KOPT-K1 (cell line): ENCODE data around the gene RUFY4.
"Not testable (repeated sequence)": the region's sequence is repeated elsewhere in the genome, so short reads cannot be mapped to it uniquely, and the experiment has no call there.

Experiments used
- H3K27ac ChIP-seq: fragments of 200-600 bp; sonication (generic); 2 replicates; pipeline ENCODE4 v1.5.1; 2016; ENCODE audit warnings: antibody characterized with exemption, mild to moderate bottlenecking, low read depth, low read length; ENCODE audit not compliant: poor library complexity, severe bottlenecking
- H3K36me3 ChIP-seq: fragments of 200-600 bp; sonication (generic); 2 replicates; pipeline ENCODE4 v1.5.1; 2017; ENCODE audit warnings: antibody characterized with exemption, mild to moderate bottlenecking, low read length, moderate library complexity; ENCODE audit not compliant: insufficient read depth
- H3K9me3 ChIP-seq: fragments of 200-600 bp; sonication (generic); 2 replicates; pipeline ENCODE4 v1.5.1; 2017; ENCODE audit warnings: antibody characterized with exemption, low read length, mild to moderate bottlenecking; ENCODE audit not compliant: insufficient read depth, poor library complexity, severe bottlenecking

The RUFY4 gene, protein sequence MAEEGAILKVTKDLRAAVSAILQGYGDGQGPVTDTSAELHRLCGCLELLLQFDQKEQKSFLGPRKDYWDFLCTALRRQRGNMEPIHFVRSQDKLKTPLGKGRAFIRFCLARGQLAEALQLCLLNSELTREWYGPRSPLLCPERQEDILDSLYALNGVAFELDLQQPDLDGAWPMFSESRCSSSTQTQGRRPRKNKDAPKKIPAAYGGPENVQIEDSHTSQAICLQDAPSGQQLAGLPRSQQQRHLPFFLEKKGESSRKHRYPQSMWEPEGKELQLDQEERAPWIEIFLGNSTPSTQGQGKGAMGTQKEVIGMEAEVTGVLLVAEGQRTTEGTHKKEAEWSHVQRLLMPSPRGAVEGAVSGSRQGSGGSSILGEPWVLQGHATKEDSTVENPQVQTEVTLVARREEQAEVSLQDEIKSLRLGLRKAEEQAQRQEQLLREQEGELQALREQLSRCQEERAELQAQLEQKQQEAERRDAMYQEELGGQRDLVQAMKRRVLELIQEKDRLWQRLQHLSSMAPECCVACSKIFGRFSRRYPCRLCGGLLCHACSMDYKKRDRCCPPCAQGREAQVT

DNA sequence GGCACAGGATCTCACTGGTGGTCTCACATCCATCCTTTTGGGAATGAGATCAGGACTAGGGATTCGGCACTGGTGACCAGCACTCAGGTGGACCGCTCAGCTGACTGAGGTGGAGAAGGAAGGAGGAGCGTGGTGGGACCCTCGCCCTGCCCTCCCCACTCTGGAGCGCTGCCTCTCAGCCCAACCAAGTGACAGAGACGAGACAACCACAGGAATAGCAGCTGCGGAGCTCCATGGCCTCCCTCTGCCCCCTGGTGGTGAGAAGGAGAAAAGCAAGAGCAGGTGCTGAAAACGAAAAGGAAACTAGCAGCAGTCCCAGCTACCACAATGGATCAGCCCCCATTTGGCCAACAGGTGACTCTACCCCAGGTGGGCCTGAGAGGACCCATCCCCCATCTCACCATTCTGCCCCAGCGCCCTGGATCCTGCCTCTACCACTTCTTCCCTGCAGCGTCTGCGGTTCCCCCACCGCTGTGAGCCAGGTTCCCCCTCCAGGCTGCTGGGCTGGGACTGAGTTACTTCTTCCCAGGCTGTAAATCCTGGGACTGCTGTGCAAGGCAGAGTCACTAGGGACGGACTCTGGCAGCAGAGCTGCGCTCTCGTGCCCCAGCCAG, at the start of gene RUFY4:
Gene RUFY4 (plus strand): TSS at position 533 of the 614 bp plus-strand sequence. CDS start 1,353 bp downstream, outside the sequence.
- not testable (repeated sequence) for H3K36me3 ChIP-seq

DNA sequence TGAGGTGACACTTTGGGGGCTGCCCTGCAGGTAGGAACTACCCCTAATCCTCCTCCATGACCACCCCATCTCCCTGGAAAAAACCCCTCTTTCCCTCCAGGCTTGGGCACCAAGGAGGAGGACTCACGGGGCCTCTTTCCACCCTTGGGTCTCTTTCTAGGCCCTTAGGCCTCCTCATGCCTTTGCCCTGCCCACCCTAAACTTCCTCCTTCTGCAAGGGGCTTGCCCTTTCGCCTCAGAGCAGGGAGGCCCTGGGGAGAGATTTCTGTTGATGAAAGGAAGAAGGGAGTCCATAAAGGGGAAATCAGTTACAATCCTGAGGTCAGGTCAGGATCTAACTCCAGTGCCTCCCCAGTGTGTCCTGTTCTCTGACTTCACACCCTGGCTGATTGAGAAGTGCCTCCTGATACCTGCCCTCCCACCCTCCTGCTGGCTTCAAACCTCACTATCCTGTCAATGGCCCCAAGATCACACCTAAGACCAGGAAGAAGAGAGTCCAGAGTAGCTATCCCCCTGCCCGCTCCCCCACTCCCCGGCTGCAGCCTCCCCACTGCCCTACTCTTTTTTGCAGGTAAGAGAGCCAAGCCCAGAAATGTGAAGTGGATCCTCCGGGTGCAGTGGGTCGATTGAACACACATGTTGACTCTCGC, 49.5 kb upstream of the RUFY4 start:
- Histone ChIP-seq H3K9me3 (no peaks in the 10 kb centered on the region), H3K36me3 (no peaks in the 10 kb centered on the region), H3K27ac (no peak overlapping the region)

More for the DNA sequence above, at the start of gene RUFY4:
- H3K9me3 ChIP-seq, H3K27ac ChIP-seq: not testable (repeated sequence)

DNA sequence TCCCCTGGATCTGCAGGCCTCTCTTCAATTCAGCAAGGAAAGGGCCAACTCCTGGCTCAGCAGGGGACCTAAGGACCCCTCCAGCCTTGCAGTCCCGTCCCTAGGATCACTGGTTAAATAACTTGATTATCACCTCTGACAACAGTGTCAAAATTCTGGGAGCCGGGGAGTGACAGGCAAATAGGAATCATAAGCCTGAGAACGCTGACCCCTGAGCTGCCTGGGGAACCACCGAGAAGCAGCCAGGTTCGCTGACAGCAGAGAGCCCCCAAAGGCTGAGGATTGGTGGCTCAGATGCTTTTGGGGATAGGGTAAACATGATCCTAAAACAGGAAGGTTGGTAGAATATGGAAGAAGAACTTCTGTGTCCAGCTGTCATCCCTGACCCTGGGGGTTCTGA, 48.8 kb upstream of the RUFY4 start:
- H3K36me3 ChIP-seq, result no peaks in the 10 kb centered on the region
- H3K9me3 ChIP-seq, result no peaks in the 10 kb centered on the region
- H3K27ac ChIP-seq, result no peak overlapping the region

DNA sequence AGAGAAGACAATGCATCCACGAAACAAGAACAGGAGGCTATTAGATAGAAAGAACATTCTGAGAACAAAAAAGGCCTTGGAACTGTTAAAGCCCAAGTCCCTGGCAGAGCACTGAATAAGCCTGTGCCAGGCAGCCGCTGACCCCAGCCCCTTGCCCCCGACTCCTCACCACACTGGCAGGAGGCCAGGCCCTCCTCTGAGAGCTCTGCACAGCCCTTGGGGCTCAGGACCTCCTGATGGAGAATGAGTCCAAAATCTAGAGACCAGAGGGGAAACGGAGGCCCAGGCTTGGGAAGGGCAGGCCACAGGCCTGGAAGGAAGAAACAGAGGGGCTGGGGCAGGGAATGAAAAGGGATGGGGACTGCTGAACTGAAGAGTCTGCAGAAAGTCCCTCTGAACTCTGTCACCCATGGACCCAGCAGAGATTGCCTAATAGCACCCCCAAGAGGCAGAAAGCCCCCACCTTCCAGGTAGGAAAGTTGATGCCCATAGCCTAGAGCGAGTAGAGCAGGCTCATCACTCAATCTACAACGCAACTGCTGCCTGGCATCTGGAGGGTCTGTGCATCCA, 48.0 kb upstream of the RUFY4 start:
- no peak overlapping the region for H3K27ac ChIP-seq
- no peaks in the 10 kb centered on the region for H3K36me3 ChIP-seq
- no peaks in the 10 kb centered on the region for H3K9me3 ChIP-seq

DNA sequence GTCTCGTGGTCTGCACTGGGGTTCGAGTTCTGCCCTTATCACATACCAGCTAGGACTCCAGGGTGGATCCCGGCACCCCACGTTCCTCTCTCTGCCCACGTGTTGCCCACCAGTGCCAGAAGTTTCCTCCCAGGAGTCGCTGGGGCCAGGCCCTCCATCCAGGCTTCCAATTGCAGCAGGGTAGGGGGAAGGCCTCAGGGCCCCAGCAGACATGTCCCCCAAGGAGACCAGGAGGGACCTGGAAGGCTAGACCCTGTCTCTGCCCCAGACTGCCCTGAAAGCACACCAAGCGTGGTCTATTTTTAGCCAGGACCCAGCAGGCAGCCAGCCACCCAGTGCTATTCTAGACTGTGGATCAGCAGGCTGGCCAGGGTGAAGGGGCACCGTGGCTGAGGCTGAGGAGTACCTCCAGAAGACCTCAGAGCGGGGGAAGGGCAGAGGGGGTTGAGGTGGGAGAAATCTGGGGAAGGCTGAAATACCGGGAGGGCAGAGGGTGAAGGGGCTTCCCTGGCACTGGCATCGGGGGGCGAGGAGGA, 47.4 kb upstream of the RUFY4 start:
- no peak overlapping the region for H3K27ac ChIP-seq
- no peaks in the 10 kb centered on the region for H3K36me3 ChIP-seq
- no peaks in the 10 kb centered on the region for H3K9me3 ChIP-seq

DNA sequence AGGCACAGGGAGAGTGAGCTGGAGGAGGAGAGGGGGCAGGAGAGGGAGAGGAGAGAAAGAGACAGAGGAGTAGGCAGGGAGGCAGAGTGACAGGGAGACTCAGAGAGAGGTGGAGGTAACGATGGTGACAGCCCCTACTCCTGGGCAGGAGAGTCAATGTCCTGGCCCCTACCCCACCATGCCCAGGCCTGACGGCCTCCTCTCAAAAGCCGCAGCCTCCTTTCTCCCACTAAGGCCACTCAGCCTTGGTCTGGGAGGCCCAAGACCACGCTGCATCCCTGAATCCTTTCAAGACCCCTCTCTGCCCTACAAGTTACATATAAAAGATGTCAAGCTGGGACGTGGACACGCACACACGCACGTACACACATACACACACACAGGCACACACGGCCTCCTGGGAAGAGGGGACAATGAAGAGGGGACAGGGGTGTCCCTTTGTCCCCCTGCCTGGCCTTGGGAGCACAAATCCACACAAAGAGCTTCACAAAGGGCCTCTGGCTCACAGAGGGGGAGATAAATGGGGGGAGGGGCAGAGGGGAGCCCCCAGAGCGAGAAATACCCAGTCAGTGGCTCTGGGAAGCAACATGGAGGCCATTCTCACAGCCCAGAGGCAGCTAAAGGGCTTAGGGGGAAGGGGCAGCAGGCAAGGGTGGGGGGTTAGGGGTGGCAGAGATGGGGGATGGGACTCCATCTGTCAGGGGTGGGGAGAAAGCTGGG, 46.8 kb upstream of the RUFY4 start:
- no peak overlapping the region for H3K27ac ChIP-seq
- no peaks in the 10 kb centered on the region for H3K9me3 ChIP-seq
- H3K36me3 ChIP-seq, result no peaks in the 10 kb centered on the region

DNA sequence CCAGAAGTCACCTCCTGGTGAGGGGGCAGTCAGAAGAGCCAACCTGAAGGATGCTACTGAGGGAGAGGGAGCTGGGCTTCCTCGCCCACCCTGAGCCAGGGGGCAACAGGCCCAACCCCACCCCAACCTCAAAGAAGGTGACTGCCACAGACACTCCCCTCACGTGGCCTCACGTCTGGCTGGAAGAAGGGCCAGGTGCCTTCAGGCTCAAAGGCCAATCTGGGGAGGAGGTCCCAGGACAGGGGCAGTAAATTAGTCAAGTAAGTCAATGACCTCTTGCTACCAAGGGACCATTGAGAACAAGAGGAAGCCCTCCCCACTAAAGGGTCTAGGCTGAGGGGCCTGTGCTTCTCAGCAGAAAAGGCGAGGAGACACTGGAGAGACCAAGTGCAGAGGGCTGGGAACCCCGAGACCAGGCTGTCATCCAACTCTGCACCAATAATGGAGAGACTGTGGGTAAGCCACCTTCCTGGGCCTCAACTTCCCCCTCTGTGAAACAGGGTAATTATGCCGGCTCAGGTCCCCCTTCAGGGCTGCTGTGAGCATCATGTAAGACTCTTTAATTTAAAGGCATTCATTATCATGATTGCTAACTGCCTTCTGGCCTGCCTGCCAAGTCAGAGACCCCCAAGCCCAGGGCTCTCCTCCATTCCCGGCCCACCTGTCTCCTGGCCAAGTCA, 46.1 kb upstream of the RUFY4 start:
- H3K9me3 ChIP-seq, result no peaks in the 10 kb centered on the region
- no peak overlapping the region for H3K27ac ChIP-seq
- no peaks in the 10 kb centered on the region for H3K36me3 ChIP-seq

DNA sequence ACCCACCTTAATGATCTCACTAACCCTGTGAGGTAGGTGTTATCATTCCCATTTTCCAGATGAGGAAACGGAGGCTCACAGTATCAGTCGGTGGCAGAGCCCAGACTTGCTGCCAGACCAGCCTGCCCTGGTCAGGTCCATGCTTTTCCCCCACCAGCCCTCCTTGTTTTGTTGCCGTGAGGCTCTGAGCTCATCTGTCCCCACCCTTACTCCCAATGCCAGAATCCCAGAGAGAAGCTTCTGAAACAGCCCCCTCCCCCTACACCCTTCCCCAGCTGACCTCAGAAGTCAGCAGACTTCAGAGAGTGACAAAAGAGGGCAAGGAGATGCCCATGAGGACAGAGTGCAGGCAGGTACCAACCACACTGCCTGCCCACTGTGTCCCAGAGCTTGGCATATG, 45.4 kb upstream of the RUFY4 start:
- no peaks in the 10 kb centered on the region for H3K9me3 ChIP-seq
- H3K27ac ChIP-seq, result no peak overlapping the region

DNA sequence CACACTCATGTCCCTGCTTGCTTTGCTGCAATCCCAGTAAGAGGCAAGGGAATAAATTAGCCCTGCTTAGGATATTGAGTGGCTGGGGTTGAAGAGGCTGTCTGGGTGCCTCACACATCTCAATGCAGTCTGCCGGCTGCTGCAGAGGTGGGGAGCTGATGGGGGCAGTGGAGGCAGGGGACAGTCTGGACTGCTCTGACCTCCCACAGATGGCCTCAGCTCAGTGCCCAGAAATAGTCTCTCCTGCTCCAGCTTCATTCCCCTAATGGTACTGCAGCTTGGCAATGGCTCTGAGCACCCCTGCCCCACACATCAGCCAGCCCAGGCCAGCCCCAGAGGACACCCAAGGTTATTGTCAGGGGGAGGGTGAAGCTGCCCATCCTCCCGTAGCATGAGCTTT, 44.7 kb upstream of the RUFY4 start:
- H3K9me3 ChIP-seq, result no peaks in the 10 kb centered on the region
- H3K36me3 ChIP-seq, result no peaks in the 10 kb centered on the region
- H3K27ac ChIP-seq, result no peak overlapping the region

More for the DNA sequence above, 45.4 kb upstream of the RUFY4 start:
- H3K36me3 ChIP-seq, result no peaks in the 10 kb centered on the region

DNA sequence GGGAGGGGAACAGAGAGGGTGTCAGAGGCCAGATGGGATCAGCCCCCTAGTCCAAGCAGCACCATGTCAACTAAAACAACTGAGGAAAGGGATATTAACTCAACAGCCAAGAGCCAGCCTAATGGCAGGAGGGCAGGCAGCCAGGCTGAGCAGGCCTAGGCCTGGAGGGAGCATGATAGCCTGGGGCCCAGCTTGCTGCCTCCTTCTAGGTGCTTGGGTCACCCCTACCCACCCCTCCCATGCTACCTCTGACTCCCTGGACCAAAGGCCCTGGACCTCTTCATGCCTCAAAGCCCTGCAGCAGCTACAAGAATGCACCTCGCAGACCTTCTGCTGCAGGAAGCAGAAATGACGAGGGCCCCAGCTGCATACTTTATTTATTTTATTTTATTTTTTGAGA, 44.2 kb upstream of the RUFY4 start:
- Histone ChIP-seq H3K27ac (no peak overlapping the region), H3K9me3 (no peaks in the 10 kb centered on the region), H3K36me3 (no peaks in the 10 kb centered on the region)

DNA sequence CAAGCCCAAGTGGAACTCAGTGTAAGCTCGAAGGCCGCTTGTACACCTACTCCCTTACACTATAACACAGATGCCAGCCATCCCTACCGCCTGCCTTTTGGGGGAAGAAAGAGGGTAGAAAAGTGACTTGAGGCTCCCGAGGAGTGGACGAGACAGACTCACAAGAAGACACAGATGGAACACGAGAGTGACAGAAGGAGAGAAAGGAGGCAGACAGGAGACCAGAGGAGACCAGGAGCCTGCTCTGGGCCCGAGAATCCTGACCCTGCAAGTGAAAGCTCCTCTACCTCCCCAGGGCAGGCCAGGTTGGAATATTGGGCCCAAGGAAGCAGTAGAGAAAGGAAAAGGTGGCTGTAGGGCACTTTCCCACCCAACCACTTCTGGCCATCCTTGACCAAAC, 42.8 kb upstream of the RUFY4 start:
- Histone ChIP-seq H3K27ac (no peak overlapping the region), H3K9me3 (no peaks in the 10 kb centered on the region), H3K36me3 (no peaks in the 10 kb centered on the region)

DNA sequence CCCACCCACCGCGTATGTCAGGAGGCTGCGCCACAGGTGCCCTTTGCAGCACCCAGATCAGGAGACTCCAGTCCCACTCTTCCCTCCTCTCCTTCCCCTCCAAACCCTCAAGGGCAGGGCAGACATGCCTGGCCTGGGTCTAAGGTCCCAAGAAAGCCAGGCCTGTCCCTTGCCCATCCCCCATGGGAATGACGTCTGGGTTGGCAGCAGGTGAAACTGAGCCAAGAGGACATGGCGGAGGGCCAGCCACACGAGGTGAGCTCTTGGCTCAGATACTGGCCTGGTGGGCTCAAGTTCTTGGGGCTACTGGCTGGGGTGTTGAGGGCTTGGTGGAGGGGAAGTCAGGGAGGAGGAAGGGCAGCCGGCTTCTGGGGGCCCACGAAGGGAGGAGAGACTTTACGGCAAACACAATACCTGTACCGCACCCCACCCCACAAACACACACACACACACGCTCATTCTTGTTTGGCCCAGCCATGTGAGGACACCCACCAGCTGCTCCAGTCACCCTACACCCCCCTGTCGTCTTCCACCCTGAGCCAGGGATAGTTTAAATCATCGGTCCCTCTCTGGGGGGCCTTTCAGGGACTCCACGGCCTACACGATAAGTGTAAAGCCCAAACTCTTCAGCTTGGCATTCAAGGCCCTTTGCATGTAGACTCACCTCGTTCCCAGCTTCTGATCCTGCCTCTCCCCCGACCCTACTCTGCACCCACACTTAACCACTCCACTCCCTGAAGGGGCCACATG, 42.2 kb upstream of the RUFY4 start:
- no peaks in the 10 kb centered on the region for H3K36me3 ChIP-seq
- no peak overlapping the region for H3K27ac ChIP-seq
- H3K9me3 ChIP-seq, result no peaks in the 10 kb centered on the region

DNA sequence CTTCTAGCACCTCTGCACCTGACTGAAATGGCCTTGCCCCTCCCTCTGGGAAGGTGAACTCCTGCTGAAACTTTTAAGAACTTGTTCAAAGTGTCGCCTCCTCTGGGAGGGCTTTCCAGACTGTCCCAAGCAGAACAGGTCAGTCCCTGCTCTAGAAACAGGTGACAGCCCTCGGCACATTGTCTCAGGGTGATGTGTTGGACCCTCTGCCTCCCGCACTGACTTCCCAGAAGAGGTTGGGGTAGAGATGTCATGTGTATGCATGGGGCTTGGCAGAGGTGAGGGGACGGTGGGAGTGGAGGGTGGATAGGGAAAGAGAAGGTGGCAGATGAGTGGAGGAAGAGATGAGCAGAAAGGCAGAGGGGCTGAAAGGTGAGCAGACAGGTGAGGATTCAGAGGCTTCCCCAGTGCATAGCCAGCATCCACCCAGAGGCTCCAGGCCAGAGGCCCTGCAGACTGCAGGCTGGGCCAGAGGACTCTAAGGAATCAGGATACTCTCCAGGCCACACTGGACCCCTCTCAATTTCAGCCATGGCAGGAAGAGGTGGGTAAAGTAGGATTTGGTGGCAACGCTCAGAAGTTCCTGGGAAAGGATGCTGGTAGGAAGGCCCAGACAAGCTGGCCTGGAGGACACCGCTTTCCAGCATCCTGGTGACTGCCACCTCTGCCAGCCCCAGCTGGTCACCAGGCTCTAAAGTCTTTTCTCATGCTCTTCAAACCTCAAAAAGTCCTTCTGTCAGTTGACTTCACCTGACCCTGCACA, 41.4 kb upstream of the RUFY4 start:
- H3K27ac ChIP-seq, result no peak overlapping the region
- no peaks in the 10 kb centered on the region for H3K9me3 ChIP-seq
- H3K36me3 ChIP-seq, result no peaks in the 10 kb centered on the region
